Ascending aorta (tissue), 2 donors: Measurements from ENCODE around the gene SLC17A9. TPM values are rescaled to one million over a fixed set of nuclear protein-coding genes. Genes with fewer than 3 reads are reported as not detected.

Source experiments
- DNase-seq, 2 donors: peaks; one replicate each; pipeline ENCODE4 v3.0.0-alpha.2; 2019; ENCODE audit warnings: low spot score in 2 of 2
- H3K27ac ChIP-seq, 2 donors: fragments of 200-600 bp; sonication (generic); one replicate each; pipeline ENCODE4 v1.5.1; 2016 to 2017; ENCODE audit warnings: mild to moderate bottlenecking in 1 of 2
- H3K27me3 ChIP-seq: fragments of 200-600 bp; sonication (generic); one replicate; pipeline ENCODE4 v1.5.1; 2017
- H3K36me3 ChIP-seq, 2 donors: fragments of 200-600 bp; sonication (generic); one replicate each; pipeline ENCODE4 v1.5.1; 2016
- H3K4me1 ChIP-seq, 2 donors: fragments of 200-600 bp; sonication (generic); one replicate each; pipeline ENCODE4 v1.5.1; 2016 to 2017; ENCODE audit warnings: mild to moderate bottlenecking in 1 of 2
- H3K4me3 ChIP-seq, 2 donors: fragments of 200-600 bp; sonication (generic); one replicate each; pipeline ENCODE4 v1.5.1; 2016 to 2017; ENCODE audit warnings: mild to moderate bottlenecking in 1 of 2
- H3K9me3 ChIP-seq, 2 donors: fragments of 200-600 bp; sonication (generic); one replicate each; pipeline ENCODE4 v1.5.1; 2016
- intact Hi-C: fragments of 100-400 bp; cut with DNase I; formaldehyde crosslinking; loops from one replicate; pipeline ENCODE4 v1.15.1; 2023
- total RNA-seq: library from RNA; depleted of rRNA; stranded (reverse); fragments of >200 nt; gene quantifications from one replicate; pipeline ENCODE4 v1.1.0, GENCODE V29; 2016
- TF ChIP-seq, protein P1 (sequence below), 3 experiments: fragments of 200-600 bp in 2 of 3; fragments of 450-650 bp in 1 of 3; sonication (generic) in 2 of 3; IDR thresholded peaks; one replicate each; pipeline ENCODE4 v1.5.1; 2016 to 2019; ENCODE audit warnings: antibody characterized with exemption in 3 of 3, mild to moderate bottlenecking in 1 of 3, moderate library complexity in 1 of 3

Gene SLC17A9
- total RNA-seq, 1 donor from 2014 or later, result 30.0 TPM

DNA sequence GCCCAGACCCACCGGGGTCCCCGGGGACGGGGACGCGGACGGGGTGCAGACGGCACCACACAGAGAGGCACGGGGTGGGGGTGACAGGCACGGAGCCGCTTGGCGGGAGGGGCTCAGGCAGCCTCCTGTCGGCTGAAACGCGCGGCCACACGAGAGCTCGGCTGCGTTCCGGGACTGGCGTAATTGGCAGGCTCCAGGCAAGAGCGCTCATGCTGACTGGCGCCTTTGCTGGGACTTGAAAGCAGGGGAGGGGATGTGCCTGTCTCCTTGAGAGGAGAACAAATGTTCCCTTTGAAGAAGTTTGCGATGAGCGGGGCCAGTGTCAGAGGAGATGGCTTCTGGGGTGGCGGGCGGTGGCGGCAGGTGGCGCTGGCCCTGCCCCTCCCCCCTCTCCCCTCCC lies 28.5 kb downstream of the SLC17A9 start:
- Histone ChIP-seq H3K36me3 (no peaks in the 10 kb centered on the region), H3K4me3 (no peak overlapping the region), H3K27ac (no peak overlapping the region), H3K9me3 (no peaks in the 10 kb centered on the region), H3K4me1 (no peaks in the 10 kb centered on the region), H3K27me3 (no peaks in the 10 kb centered on the region)
- TF ChIP-seq, protein P1, sequence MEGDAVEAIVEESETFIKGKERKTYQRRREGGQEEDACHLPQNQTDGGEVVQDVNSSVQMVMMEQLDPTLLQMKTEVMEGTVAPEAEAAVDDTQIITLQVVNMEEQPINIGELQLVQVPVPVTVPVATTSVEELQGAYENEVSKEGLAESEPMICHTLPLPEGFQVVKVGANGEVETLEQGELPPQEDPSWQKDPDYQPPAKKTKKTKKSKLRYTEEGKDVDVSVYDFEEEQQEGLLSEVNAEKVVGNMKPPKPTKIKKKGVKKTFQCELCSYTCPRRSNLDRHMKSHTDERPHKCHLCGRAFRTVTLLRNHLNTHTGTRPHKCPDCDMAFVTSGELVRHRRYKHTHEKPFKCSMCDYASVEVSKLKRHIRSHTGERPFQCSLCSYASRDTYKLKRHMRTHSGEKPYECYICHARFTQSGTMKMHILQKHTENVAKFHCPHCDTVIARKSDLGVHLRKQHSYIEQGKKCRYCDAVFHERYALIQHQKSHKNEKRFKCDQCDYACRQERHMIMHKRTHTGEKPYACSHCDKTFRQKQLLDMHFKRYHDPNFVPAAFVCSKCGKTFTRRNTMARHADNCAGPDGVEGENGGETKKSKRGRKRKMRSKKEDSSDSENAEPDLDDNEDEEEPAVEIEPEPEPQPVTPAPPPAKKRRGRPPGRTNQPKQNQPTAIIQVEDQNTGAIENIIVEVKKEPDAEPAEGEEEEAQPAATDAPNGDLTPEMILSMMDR (IDR thresholded peaks at IDR 0.05), result no peak
- no peak for DNase-seq
- intact Hi-C loops, result no loop called here

DNA sequence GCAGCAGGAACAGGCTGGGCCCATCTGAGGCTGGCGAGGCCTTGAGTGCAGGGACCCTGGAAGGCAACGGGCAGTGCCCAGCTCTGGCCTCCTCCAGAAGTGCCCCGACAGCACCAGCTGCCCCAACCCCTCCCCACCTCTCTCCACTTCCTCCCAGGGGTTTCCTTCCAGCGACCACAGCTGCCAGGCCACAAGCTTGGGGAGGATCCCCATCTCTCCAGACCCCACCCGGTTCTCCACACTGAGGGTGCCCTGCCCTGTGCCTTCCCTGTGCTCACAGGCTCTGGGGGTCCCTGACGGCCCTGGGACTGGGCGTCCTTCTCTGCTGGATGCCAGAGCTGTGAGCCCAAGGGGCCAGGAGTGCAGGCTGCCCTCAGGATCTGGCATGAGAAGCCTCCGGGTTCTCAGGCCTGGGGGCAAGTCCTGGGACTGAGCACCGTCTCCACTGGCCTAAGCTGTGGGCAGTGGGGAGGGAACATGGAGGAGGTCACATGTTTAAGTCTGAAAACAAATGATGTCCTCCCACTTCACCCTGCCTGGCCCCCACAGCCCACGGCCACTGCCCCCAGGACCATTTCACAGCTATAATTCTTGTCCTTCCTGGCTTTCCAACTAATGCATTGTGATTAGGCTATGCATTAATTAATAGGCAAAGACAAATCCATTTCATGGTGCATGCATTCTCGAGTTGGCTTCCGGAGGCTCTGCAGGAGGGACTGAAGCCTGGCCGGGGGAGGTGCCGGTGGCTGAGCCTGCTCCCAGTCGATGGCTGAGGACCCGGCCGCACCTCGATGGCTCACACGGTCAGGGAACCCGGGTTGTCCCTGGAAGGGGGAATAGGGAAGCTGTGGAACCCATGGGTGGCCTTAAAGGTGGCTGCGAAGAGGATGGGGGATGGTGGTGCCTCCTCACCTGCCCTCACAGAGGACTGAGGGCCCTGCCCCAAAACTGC lies 29.9 kb downstream of the SLC17A9 start:
- no peak overlapping the region for H3K4me3 ChIP-seq
- no peak overlapping the region for H3K27ac ChIP-seq
- H3K36me3 ChIP-seq, result no peaks in the 10 kb centered on the region
- H3K9me3 ChIP-seq, result no peaks in the 10 kb centered on the region
- TF ChIP-seq, protein P1 (IDR thresholded peaks at IDR 0.05), result no peak
- intact Hi-C loops, result no loop called here
- no peaks in the 10 kb centered on the region for H3K4me1 ChIP-seq
- no peaks in the 10 kb centered on the region for H3K27me3 ChIP-seq
- no peak for DNase-seq

DNA sequence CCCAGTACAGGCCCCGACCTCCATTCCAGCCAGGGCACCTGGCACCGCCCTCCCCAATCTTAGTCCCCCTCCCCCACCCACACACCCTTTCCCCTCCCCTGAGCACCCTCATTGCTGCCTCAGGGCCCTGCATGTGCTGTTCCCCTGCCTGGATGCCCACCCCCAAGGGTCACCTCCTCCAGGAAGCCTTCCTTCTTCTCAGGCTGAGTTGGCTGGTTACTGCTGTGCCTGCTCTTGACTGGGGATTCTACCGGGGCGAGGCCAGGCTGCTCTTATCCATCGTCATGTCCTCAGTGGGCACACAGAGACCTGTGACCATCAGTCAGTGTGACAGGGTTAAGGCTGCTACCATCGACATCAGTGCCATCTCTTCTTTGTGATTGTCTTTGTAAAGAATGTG lies 30.7 kb downstream of the SLC17A9 start:
- DNase-seq, result no peak
- Histone ChIP-seq H3K27ac (no peak overlapping the region), H3K9me3 (no peaks in the 10 kb centered on the region), H3K4me3 (no peak overlapping the region), H3K4me1 (no peaks in the 10 kb centered on the region), H3K27me3 (no peaks in the 10 kb centered on the region), H3K36me3 (no peaks in the 10 kb centered on the region)
- intact Hi-C loops, result no loop called here
- TF ChIP-seq, protein P1 (IDR thresholded peaks at IDR 0.05), result no peak

DNA sequence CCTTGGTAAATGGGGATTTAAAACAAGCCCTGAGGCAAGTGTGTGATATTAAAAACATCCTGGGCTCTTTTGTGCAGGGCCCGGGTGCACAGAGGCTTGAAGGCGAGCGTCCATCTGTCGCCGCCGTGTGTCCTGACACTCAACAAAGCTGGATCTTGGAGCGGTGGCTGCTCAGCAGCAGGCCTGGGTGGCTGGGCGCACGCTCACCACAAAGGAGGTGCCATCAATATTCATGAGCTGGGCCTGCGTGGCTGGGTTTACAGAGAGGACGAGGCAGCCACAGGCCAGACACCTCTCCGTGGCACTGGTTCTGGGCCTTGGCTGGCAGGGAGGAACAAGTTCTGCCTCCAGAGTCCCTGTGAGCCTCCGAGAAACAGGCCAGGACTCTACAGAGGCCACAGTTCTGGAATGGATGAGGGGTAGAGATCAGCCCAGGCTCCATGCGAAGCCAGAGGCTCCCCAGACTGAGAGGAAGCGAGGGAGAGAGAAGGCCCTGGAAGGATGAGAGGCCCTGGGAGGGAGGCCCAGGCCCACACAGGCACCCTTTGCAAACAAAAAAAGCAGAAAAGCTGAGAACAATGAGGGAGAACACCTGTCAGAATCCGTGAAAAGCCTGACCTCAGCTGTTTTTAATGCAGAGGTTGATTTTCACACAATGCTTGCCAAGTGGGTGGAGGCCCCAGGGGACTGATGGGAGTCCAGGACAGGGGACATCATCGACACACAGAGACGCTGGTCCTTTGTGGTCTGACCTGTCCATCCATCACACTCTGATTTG lies 32.3 kb downstream of the SLC17A9 start:
- H3K9me3 ChIP-seq, result no peaks in the 10 kb centered on the region
- H3K27me3 ChIP-seq, result no peaks in the 10 kb centered on the region

DNA sequence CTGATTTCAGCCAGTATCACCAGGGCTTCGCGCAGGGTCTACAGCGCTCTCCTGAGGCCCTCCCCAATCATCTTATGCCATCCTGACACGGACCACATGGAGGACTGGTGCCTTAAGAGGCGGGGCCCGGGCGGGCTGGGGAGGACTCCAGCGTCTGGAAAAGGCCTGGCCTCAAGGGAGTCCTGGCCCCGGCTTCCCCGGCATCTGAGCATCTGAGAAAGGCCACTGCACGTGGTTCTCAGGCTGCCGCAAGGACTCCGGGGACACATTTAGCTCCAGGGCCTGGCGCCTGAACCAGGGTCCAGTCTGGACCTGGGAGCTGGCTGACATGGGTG lies 32.9 kb downstream of the SLC17A9 start:
- intact Hi-C loops, result no loop called here
- Histone ChIP-seq H3K27me3 (no peaks in the 10 kb centered on the region), H3K36me3 (no peaks in the 10 kb centered on the region), H3K27ac (no peak overlapping the region), H3K4me3 (no peak overlapping the region), H3K4me1 (no peaks in the 10 kb centered on the region), H3K9me3 (no peaks in the 10 kb centered on the region)
- DNase-seq, result no peak
- TF ChIP-seq, protein P1 (IDR thresholded peaks at IDR 0.05), result no peak

More for the DNA sequence above, 32.3 kb downstream of the SLC17A9 start:
- Histone ChIP-seq H3K4me1 (no peaks in the 10 kb centered on the region), H3K36me3 (no peaks in the 10 kb centered on the region), H3K27ac (no peak overlapping the region), H3K4me3 (no peak overlapping the region)
- DNase-seq, result no peak
- intact Hi-C loops, result no loop called here
- TF ChIP-seq, protein P1 (IDR thresholded peaks at IDR 0.05), result no peak
